SHP77 treated with DMSO at 0.1 percent for 48 hours (cell line): ENCODE results near the gene CCDC82.

Experiments used
- DNase-seq: peaks from one replicate; lab custom pipeline; 2025; lab: John Stamatoyannopoulos, UW

CCDC82 gene

GRCh38 chr11:96306933-96307775 lies 82.6 kb downstream of the CCDC82 start:
- DNase-seq = peak; percentile 24

GRCh38 chr11:96306600-96306932 lies 83.1 kb downstream of the CCDC82 start:
- no peak for DNase-seq

GRCh38 chr11:96306071-96306470 lies 83.6 kb downstream of the CCDC82 start:
- DNase-seq = no peak

GRCh38 chr11:96303980-96304379 lies 85.7 kb downstream of the CCDC82 start:
- DNase-seq = no peak

- DNase-seq = no peak
These were observed 86.6 kb downstream of the CCDC82 start for GRCh38 chr11:96303064-96303463.
